ENCODE results near the gene ZMIZ1.

Gene ZMIZ1

DNA sequence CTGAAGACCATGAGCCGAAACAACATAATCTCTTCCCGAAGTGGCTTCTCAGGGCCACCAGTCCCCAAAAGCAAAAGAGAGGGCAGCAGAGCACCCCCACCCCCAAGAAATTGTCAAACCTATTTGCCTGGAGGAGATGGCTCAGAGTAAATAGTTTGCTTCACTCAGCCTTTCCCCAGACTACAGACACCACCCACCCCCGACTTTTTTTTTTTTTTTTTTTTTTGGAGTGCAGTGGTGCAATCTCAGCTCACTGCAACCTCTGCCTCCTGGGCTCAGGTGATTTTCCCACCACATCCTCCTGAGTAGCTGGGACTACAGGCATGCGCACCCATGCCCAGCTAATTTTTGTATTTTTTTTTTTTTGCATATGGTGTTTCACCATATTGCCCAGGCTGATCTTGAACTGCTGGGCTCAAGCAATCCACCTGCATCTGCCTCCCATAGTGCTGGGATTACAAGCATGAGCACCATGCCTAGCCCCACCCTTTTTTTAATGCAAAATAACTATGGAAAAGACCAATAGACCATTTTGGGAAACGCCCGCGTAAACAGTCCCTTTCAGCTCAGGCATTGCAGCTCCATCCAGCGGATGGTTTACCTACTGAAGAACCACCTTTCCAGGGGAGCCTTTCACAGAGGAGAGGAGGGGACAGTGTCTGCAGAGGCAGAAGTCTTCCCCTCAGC, 9.7 kb downstream of the ZMIZ1 start:
- DNase-seq (ENCODE audit: low read depth, low spot score) = no peak
- H3K27ac ChIP-seq = no peak overlapping the region

DNA sequence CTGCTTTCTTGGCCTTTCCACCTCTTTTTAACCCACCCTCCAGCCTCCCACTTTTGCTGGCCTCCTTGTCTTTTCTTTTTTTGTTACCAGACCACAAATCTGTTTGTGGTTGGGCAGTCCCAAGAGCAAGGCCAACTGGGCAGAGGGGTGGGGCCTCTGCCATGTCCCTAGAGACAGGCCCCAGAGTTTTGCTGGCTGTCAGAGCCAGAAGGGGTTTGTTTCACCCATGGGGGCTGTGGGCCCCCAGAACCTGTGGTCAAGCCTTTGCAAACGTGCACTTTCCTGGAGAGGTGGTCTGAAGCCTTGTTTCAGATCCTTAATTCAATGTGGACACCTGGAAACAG, 10.3 kb downstream of the ZMIZ1 start:
- no peak for DNase-seq (ENCODE audit: low read depth, low spot score)
- H3K27ac ChIP-seq = no peak overlapping the region

DNA sequence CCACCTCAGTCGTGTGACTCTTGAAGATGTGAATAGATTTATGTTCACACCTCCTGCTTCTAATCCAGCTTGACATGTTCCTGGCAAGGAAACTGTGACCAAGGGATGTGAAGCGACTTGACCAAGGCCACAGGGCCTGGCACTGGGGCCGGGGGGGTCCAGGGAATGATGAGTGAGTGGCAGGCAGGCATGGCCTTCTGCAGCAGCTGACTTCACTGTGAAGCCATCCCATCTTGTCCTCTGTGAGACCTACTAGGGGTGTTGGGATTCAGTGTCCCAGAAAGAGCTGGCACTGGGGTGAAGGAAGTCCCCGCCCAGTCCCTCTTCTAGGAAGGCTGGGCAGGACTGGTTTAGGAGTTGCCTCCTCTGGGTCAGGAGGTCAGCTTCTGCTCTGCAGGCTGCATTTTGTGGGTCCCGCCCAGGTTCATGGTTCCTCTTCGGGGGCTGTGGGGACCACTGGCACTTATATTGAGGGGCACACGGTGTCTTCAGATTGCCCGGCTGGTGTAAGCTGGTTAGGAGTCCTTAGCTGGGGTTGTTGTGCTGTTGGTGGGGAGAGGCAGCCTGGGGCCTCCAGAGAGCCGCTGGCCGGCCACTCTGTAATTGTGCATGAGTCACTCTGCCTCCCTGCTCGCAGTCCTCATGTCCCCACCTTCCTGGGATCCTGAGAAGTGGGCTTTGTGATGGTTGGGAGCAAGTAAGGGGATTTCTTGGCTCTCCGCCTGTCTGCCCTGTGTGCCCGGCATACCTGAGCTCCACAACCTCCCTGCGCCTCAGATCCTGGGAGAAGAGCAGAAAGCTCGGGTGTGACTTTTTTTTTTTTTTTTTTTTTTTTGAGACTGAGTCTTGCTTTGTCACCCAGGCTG, 11.0 kb downstream of the ZMIZ1 start:
- DNase-seq (ENCODE audit: low read depth, low spot score) = no peak
- H3K27ac ChIP-seq = no peak overlapping the region

DNA sequence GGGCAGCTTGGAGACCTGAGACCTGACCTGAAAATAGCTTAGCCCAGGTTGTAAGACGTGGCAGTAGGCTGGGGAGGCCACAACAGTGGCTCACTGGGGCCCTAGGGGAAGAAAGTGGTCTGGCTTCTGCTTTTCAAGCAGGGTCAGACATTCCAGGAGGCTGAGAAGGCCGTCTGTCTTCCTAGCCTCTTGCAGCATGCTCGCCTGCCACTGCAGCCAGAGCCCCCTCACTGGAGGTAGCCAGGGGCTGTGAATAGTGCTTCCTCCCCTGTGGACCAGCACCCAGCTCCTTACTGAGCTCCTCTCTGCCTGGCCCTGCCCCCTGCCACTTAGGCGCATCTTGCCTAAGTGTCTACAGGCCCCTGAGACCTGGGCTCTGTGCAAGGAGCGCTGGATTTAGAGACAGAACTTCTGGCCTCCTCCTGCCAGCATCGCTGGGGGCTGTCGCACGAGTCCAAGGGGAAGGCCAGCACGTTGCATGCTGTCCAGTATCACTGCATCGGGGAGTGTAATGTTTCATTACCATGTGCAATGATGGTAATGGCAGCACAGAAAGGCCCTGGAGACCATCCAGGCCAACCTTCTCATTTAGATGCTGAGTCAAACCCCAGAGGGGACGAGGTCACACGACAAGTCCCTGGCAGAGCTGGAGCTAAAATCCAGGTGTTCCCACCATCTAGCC, 12.7 kb downstream of the ZMIZ1 start:
- no peak for DNase-seq (ENCODE audit: low read depth, low spot score)

DNA sequence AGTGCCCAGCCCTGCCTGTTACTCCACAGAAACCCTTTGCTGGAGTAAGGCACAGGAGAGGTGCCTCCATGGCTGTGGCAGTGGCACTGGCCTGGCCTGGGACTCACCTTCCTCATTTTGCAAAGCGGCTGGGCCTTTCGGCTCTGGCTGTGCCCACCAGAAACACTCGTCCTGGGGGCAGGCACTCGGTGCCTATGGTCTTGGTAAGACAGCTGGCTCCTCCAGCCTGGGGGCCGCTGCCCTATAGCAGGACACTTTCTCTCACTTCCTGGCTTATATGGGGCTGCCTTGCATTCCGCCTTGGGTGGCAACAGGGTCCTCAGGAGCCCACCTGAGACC, 13.2 kb downstream of the ZMIZ1 start:
- no peak overlapping the region for H3K27ac ChIP-seq
- no peak for DNase-seq (ENCODE audit: low read depth, low spot score)

More for the DNA sequence above, 12.7 kb downstream of the ZMIZ1 start:
- H3K27ac ChIP-seq = no peak overlapping the region

DNA sequence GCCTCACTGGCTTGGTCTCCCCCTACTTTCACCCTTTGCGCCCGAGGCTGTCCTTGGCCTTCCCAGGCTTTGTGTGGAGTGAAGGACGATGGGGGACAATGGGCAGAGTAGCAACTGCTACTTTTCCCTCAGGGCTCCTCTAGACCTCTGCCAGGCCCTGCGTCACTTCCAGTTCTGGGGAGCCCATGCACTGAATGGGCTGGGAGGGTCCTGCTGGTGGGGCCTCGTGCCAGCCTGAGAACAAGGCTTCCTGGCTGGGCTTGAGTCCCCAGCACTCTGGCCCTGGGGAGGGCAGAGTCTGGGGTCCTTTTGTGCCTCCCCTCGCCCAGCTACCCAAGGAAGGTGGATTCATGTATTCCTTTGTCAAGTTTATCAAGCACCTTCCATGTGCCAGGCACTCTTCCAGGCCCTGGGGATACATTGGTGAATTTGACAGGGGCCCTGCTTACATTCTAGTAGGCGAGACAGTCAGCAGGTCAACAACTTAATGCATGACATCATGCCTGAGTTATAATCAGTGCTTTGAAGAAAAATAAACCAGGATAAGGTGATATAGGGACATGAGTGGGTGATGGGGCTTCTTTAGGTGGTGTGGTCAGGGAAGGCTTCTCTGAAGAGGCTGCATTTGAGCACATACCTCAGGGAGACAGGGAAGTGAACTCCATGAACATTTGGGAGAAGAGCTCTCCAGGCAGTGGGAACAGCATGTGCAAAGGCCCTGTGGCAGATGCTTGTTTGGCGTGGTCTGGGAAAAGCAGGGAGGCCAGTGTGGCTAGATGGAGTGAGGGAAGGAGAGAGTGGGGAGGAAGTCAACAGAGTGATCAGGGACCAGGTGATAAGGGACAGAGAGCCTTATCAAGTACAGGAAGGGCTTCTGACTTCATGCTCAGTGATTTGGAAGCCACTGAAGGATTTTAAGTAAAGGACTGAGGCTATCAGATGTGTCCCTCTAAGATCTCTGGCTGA, 14.1 kb downstream of the ZMIZ1 start:
- no peak for DNase-seq (ENCODE audit: low read depth, low spot score)
- no peak overlapping the region for H3K27ac ChIP-seq

DNA sequence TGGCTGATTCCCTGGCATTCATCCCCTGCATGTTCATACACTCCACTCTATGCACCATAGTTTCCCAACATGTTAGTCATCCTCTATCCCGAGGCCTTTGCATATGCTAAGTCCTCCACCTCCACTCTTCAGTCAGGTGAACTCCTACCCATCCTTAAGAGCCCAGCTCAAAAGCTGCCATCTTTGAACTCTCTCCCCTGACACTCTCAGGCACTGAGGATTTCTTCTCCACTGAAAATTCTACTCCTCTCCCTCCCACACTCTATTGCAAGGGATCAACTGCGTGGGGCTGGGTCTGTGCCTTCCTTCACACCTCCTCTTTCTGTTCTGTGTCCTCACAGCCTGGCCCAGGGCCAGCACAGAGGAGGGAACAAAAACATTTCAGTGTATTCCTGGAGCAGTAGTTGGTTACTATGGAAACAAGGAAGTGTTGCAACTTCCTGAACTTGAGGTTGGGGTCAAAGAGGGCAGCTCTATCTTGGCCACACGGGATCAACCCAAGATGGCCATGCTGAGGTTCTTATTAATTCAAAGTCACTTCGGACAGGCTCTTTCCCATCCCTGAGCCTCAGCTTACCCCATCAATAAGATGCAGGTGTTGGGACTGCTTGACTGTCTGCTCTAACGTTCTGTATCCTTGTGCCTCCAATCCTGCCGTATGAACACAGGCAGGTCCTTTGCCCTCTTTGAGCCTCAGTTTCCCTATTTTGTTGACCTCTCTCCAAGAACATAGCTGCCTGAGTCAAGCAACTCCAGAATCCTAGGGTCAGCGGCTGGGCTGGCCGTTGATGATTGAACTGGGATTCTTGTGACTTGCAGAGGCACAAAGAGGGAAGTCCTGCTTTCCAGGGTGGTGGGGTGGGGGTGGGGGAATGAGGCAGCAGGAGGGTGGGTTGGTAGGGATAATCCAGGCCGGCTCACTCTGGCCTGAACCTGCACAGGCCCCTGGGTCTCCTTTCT, 15.5 kb downstream of the ZMIZ1 start:
- peak; percentile 45 for DNase-seq (ENCODE audit: low read depth, low spot score)
- no peak overlapping the region for H3K27ac ChIP-seq

DNA sequence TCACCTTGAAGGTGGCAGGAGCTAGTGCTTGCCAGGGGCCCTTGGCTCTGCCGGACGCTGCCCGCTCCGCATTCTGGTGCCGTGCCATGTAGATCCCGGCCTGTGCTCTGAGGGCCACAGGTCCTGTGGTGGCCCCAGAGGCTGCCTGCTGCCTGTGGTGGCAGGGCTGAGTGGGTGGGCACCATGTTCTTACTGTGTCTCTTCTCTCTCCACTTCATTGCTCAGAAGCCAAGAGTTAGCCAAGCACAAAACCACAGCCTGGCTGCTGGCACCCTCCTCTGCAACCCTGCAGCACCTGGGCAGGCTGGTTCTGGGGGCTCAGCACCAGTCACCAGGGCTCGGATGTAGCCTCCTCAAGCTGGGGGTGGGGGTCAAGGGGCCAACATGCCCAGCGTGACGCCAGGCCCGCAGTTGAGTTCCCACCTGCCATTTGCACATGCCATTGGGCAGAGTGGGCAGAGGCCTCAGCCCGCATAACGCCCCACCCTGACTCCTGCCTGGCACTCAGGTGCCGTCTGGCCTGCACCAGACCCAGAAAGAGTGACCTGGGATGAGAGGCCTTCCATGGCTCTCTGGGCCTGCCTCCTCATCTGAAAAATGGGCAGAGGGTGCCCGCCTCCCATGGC, 16.3 kb downstream of the ZMIZ1 start:
- no peak overlapping the region for H3K27ac ChIP-seq
- DNase-seq (ENCODE audit: low read depth, low spot score) = no peak

DNA sequence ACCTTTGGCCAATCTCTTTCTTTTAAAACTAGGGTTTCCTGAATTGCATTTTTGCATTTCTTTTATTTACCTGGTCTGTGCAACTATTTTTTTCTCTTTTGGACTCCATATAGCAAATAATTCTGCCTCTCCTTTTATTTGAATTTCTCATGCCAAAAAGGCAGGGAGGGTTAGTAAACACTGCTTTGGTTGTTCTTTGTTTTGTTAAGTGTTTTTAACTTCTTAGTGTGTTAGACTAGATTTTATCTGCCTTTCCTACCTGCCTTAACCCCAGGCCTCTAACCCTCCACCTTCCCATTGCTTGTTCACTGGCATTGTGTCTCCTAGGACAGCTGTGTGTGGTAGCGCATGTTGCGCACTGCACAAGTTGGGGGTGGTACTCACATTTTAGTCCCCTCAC, 18.1 kb downstream of the ZMIZ1 start:
- no peak for DNase-seq (ENCODE audit: low read depth, low spot score)
- H3K27ac ChIP-seq = no peak overlapping the region

DNA sequence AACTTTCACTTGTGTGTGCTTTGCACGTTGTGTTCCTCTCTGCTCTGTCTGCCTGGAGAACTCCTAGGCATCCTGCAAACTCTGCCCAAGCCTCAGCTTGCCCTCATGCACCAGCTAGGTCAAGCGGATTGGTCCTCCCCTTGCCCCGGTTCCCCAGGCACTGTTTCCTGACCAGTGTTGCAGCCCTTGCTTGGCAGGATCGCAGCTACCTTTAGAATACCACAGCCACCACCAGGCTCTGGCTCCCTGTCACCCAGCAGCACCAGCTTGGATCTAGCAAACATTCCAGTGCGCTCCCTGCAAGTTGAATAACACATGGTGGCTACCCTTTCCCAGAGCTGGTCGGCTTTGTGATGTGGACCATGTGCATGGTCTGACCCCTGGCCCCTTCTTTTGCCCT, 19.0 kb downstream of the ZMIZ1 start:
- peak overlapping the region; percentile 11 for H3K27ac ChIP-seq
- no peak for DNase-seq (ENCODE audit: low read depth, low spot score)

DNA sequence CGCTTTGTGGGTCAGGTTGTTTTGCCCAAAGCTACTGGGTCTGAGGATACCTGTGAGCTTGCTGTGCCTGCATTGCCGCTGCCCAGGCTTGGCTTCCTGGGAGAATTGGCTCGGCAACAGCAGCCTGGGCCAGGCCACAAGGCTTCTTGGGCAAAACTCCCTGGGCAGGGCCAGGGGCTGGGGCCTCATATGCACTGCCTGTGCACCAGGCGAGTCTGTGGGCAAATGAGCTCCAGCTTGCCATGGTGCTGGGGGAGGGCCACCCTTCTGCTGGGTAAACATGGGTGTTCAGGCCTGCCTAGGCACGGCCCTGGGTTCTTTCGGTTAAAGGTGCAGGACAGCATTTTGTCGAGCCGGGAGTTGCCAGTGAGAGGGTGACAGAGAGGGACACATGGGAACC, 19.4 kb downstream of the ZMIZ1 start:
- peak overlapping the region; percentile 11 for H3K27ac ChIP-seq
- DNase-seq (ENCODE audit: low read depth, low spot score) = no peak

DNA sequence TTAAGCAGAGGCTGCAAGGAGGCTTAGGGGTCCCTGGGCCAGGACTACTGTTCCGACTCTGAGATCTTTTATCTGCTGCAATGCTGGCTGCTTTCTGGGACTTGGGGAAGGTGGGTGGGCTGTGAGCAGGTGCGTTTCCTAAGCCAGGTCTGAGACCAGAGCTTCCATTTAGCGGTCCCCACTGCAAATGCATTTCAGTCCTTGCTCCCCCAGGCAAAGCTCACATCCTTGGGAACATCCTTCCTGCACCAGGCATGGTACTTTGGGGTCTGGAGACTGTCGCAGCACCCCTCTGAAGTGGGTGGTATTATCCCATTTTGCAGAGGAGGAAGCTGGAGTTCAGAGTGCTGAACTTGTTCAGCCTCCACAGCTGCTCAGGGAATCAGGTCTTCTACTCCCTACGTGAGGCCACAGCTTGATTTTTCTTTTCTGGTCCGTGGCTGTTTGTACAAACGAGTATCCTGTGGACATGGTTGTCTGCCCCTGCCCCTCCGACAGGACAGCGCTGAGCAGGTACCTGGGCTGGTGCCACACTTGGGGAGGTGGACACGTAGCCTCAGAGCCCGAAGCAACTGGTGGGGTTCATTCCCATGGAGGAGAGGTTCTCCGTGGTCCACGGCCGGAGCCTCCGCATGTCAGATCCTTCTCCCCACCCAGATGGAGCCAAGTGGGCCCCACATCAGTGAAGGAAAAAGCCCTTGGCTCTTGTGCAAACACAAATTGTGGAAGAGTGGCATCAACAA, 20.0 kb downstream of the ZMIZ1 start:
- DNase-seq (ENCODE audit: low read depth, low spot score) = no peak
- no peak overlapping the region for H3K27ac ChIP-seq

DNA sequence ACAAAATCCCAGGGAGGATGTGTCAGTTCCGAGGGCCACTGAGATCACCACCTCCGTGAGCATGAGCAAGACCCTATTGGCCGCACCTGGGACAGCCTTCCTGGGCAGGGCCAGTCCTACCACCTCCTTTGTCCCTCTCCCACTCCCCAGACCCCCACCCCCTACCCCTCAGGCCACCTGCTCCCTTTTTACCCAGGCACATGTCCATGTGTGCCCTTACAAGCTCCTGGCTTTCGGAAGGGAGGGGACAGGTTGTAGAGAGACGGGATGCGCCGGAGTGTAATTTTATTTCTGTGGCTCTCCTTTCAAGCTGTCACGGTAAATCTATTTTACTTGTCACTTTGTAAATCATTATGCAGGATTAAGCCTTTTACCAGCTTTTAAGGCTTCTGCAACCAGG, 20.9 kb downstream of the ZMIZ1 start:
- no peak overlapping the region for H3K27ac ChIP-seq
- no peak for DNase-seq (ENCODE audit: low read depth, low spot score)

DNA sequence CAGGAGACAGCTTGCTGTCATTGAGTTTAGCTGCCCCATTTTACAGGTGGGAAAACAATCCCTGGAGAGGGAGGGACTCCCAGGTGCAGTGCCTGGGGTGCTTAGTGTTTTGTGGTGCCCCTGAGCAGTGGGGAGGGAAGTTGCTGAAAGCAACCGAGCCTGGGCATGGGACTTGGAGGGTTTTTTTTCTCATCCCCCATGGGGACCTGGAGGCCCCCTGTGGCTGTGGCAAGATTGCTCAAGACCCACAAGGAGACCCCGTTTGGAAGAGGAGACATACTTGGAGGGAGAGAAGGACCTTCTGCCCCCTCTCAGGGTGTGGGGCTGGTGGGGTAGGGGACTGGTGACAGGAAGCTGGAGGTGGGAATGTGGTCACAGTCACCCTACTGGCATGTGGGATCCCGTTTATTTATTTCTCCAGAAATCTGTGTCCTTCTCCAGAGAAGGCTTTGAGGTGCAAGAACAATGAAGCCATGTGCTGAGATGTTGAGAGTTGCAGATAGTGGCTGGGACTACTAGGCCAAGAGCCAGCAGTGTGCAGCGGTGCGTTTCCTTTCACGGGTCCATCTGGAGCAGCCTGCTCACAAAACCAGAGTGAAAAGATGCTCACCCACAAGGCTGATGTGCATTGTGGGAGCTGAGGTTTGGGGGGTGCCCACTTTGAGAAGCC, 21.5 kb downstream of the ZMIZ1 start:
- no peak for DNase-seq (ENCODE audit: low read depth, low spot score)
- H3K27ac ChIP-seq = no peak overlapping the region

DNA sequence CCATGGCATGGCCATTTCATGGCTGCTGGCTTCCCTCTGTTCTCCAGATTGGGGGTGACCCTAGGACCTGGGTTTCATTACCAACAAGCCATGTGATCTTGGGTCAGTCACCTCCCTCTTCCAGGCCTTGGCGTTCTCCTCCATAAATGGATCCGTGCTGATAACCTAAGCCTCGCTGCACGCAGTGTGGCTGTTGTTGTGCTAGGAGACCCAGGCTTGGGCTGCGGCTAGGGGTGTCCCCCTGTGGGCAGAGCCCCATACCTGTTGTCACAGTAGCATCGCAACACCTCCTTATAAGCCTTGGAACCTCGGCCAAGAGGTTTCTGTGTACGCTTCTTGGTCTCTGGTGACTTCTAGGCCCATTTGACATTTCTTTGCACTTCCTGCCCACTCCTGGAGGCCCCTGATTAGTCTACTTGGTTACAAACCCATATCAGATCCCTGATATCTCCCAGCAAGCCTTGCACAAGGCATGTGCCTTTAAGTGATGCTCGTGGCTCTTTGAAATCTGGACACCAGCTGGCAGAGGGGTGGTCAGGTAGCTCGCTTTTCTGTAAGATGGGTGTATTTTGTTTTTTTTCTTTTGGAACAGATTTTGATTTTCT, 23.6 kb downstream of the ZMIZ1 start:
- H3K27ac ChIP-seq = no peak overlapping the region

DNA sequence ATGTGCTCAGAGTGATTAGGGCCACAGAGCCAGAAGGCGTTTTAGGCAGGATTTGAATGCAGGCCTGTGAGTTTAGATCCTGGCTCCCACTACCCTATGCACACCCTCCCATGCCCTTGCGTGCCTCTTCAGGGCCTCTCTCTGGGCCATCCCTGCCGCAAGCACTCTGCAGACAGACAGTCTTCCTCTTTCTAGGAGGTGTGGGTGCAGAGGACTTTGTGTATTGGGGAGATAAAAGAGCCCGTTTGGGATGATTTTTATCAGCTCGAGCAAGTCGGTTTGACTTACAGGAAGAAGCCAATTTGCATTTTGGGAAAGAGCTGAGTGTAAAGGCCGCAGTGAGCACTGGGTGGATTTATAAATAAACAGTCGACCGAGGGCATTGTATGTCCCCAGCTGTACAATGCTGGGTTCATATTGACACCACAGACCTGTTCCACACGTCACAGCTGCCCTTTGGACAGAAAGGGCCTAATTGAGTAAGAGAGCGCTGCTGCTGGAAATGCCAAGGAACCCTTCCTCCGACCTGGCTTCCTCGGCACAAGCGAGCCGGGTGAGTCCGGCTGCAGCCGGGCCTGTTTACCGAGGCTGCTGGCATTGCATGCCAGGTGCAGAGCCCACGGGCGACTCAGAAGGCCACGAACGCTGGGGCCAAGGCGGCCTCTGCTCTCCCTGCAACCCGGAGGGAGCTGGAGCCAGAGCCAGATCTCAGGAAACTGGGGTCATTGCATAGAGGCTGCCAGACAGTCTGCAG, 25.1 kb downstream of the ZMIZ1 start:
- no peak for DNase-seq (ENCODE audit: low read depth, low spot score)
- no peak overlapping the region for H3K27ac ChIP-seq

More for the DNA sequence above, 23.6 kb downstream of the ZMIZ1 start:
- no peak for DNase-seq (ENCODE audit: low read depth, low spot score)
